ENCODE results near the gene RAP2B.

RAP2B gene

DNA sequence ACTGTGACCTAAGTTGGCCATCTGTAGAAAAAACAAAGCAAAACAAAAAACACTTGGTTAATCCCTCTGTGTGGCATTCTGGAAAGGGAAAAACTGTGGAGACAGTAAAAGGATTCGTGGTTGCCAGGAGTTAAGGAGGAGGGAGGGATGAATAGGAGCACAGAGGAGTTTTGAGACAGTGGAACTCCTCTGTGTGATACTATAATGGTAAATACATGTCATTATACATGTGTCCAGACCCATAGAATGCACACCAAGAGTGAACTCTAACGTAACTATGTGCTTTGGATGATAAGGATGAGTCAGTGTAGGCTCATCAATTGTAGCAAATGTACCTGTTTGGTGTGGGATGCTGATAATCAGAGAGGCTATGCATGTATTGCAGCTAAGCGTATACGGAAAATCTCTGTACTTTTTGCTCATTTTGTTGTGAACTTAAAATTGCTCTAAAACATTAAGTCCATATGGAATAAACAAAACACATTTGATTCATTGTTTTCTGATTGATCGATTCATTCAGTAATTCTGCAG is 33.4 kb downstream of the RAP2B start:
- no peak for DNase-seq

DNA sequence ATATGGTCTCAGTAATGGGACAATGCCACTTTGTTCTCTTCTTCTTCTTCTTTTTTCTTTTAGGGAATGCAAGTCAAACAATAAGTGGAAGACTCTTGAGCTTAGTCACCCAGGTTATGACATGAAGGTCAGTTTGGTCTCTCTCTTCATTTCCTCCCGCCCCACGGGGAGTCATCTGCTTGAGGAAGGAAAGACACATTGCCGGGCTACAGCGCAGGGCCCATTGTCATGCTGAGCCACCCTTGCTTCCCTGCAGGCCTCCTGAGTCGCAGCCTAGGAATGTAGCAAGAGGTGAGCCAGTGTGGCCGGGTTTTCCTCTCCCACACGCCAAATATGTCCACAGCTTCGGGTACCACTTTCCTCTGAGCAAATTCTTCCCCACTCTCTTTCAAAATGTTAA is 47.6 kb downstream of the RAP2B start:
- no peak for DNase-seq

GRCh38 chr3:153210146-153210545 is 48.1 kb downstream of the RAP2B start:
- DNase-seq: no peak

- DNase-seq: no peak
Observed at GRCh38 chr3:153210660-153211059, 48.6 kb downstream of the RAP2B start.

- DNase-seq: no peak
Observed at GRCh38 chr3:153215497-153215896, 53.5 kb downstream of the RAP2B start.

GRCh38 chr3:153215966-153216365 is 53.9 kb downstream of the RAP2B start:
- no peak for DNase-seq

DNA sequence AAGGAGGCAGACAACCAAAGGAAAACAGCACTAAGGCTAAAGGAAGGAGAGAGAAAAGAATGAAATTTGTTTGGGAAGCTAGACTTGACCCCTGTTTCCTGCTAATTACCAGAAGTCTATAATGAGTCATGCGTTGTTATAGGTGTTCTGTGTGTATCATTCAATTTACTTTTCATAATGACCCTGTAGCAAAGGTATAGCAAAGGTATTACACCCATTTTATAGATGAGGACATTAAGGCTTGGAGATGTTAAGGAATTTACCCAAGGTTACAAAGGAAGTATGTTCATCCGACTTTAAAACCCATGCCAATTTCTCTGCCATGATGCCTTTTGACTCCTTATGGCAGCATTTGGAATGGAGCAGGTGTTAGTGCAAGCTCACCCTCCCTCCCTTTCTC is 54.9 kb downstream of the RAP2B start:
- no peak for DNase-seq

DNA sequence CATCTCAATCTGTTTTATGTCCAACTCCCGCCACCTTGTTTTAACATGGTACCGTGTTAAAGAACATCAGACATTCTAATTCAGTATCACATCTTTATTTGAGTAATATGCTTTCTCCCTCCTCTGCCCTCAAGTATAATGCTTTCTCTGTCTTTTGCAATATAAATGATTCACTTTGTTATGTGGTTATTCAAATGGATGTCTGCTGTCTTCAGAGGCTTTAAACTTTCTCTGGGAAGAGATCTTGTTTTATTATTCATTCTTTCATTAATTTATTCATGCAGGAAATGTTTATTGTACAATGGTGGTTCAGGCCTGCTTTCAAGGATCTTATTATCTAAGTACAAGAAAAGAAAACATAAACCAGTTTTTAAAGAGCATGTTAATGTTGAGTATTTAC is 57.1 kb downstream of the RAP2B start:
- DNase-seq: no peak
